ENCODE results near the gene CACNG5.
"Not testable (repeated sequence)": the region's sequence is repeated elsewhere in the genome, so short reads cannot be mapped to it uniquely, and the experiment has no call there.

CACNG5 gene

DNA sequence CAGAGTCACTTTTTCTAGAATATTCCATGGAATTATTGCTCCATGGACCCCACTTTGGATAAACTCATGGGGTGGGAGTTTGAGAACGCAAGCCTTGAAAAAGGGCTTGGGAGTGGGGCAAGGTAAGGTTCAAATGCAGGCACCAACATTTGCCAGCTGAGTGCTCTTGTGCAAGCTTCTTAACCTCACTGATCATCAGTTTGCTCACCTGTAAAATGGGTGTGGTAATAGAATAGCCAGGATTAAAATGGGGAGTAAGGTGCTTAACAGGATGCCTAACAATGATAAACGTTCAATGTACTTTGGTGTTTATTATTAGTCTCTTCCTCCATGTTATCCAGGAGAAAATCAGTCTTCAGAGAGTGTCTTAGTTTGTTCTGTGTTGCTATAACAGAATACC, 39.0 kb downstream of the CACNG5 start:
- Histone ChIP-seq H3K9me3 (ENCODE audit: low read length) (peaks cover 2% of the 10 kb centered on the region), H3K27me3 (ENCODE audit: insufficient read depth, low read length) (peaks cover 2% of the 10 kb centered on the region)

GRCh38 chr17:66884931-66885330, 50.0 kb downstream of the CACNG5 start:
- Histone ChIP-seq H3K4me1 (ENCODE audit: insufficient read depth, low read length) (no peaks in the 10 kb centered on the region), H3K36me3 (ENCODE audit: insufficient read depth, low read length) (no peaks in the 10 kb centered on the region), H3K9me3 (ENCODE audit: low read length) (peaks cover 4% of the 10 kb centered on the region), H3K4me3 (ENCODE audit: low read length) (no peak overlapping the region), H2AFZ (ENCODE audit: low read depth, low read length) (no peak overlapping the region), H3K27me3 (ENCODE audit: insufficient read depth, low read length) (peaks cover 3% of the 10 kb centered on the region)

More for the DNA sequence above, 39.0 kb downstream of the CACNG5 start:
- no peaks in the 10 kb centered on the region for H3K36me3 ChIP-seq (ENCODE audit: insufficient read depth, low read length)
- H2AFZ ChIP-seq (ENCODE audit: low read depth, low read length): no peak overlapping the region
- H3K4me1 ChIP-seq (ENCODE audit: insufficient read depth, low read length): no peaks in the 10 kb centered on the region
- H3K4me3 ChIP-seq (ENCODE audit: low read length): no peak overlapping the region

DNA sequence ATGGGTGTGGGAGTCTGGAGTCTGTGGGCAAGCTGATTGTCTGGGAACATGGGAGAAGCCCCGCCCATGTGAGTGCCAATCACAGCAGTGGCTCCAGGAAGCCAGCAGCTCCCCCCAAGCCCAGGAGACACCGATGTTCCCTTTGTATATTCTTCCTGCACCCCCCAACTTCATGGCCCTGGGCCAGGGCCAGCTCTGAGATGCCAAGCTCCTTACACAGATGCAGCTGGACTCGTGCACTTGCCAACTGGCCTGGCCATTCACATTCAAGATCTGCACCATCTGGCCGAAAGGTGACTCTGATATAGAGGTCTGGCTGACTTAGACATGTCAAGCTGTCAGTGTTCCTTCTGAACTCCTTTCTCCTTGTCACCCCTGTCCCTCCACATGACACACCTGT, 50.5 kb downstream of the CACNG5 start:
- Histone ChIP-seq H3K4me1 (ENCODE audit: insufficient read depth, low read length) (no peaks in the 10 kb centered on the region), H3K9me3 (ENCODE audit: low read length) (peaks cover 2% of the 10 kb centered on the region), H3K36me3 (ENCODE audit: insufficient read depth, low read length) (no peaks in the 10 kb centered on the region), H2AFZ (ENCODE audit: low read depth, low read length) (no peak overlapping the region), H3K4me3 (ENCODE audit: low read length) (no peak overlapping the region), H3K27me3 (ENCODE audit: insufficient read depth, low read length) (peaks cover 3% of the 10 kb centered on the region)

DNA sequence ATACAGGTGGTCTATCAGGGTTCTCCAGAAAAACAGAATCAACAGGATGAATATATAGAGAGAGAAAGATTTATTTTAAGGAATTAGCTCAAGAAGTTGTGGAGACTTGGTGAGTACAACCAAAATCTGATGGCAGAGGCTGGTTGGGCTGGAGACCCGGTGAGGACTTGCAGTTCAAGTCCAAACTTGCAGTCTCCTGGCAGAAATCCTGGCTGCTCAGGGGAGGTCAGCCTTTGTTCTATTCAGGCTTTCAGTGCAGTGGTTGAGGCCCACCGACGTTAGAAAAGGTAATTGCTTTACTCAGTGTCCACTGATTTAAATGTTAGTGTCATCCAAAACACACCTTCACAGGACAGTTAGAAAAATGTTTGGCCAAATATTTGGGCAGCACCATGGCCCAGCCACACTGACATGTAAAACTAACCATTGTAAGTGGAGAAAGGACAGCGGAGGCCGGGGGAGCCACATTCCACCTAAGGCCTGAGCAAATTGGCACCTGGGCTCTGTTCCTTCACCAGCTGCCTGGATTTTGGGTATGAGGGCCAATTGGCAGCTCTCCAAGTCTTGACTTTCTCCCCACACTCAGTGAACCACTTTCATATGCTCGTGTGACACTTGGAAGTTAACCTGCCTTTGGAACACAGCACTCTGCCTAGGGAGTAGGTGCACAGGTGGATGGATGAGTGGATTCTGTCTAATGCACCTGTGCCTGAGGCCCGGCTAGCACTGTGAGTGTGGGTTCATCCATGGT, 54.7 kb downstream of the CACNG5 start:
- Histone ChIP-seq H3K4me1 (ENCODE audit: insufficient read depth, low read length) (peaks cover 5% of the 10 kb centered on the region), H3K36me3 (ENCODE audit: insufficient read depth, low read length) (no peaks in the 10 kb centered on the region), H3K27me3 (ENCODE audit: insufficient read depth, low read length) (no peaks in the 10 kb centered on the region), H3K4me3 (ENCODE audit: low read length) (no peak overlapping the region), H2AFZ (ENCODE audit: low read depth, low read length) (no peak overlapping the region), H3K9me3 (ENCODE audit: low read length) (no peaks in the 10 kb centered on the region)

- no peaks in the 10 kb centered on the region for H3K27me3 ChIP-seq (ENCODE audit: insufficient read depth, low read length)
- no peaks in the 10 kb centered on the region for H3K36me3 ChIP-seq (ENCODE audit: insufficient read depth, low read length)
- no peak overlapping the region for H3K4me3 ChIP-seq (ENCODE audit: low read length)
- H2AFZ ChIP-seq (ENCODE audit: low read depth, low read length): no peak overlapping the region
- H3K4me1 ChIP-seq (ENCODE audit: insufficient read depth, low read length): peaks cover 5% of the 10 kb centered on the region
- no peaks in the 10 kb centered on the region for H3K9me3 ChIP-seq (ENCODE audit: low read length)
These were observed 57.3 kb downstream of the CACNG5 start for GRCh38 chr17:66892246-66892645.

DNA sequence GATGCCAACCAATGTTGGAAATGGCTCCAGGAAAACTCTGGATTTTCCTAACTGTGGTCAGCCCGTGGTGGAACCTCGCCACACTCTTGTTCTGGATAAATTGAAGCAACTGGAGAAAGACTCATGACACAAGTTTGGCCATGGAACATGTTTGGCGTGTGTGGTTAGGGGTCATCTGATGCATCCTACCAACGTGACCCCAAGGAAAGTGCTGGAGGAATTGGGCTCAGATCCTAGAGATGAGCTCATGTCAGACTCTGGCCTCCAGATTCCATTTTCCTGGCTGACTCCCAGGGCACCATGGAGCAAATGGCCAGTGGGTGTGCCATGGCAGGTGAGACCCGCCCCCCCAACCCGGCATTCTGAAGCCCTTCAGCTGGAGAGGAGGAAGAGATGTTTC, 58.5 kb downstream of the CACNG5 start:
- Histone ChIP-seq H3K4me3 (ENCODE audit: low read length) (no peak overlapping the region), H2AFZ (ENCODE audit: low read depth, low read length) (no peak overlapping the region), H3K4me1 (ENCODE audit: insufficient read depth, low read length) (peaks cover 5% of the 10 kb centered on the region), H3K9me3 (ENCODE audit: low read length) (no peaks in the 10 kb centered on the region), H3K36me3 (ENCODE audit: insufficient read depth, low read length) (no peaks in the 10 kb centered on the region), H3K27me3 (ENCODE audit: insufficient read depth, low read length) (no peaks in the 10 kb centered on the region)

GRCh38 chr17:66893863-66894262, 58.9 kb downstream of the CACNG5 start:
- H3K4me1 ChIP-seq (ENCODE audit: insufficient read depth, low read length): peaks cover 5% of the 10 kb centered on the region
- H3K9me3 ChIP-seq (ENCODE audit: low read length): no peaks in the 10 kb centered on the region
- H3K27me3 ChIP-seq (ENCODE audit: insufficient read depth, low read length): no peaks in the 10 kb centered on the region
- H3K36me3 ChIP-seq (ENCODE audit: insufficient read depth, low read length): no peaks in the 10 kb centered on the region
- H2AFZ ChIP-seq (ENCODE audit: low read depth, low read length): no peak overlapping the region
- H3K4me3 ChIP-seq (ENCODE audit: low read length): no peak overlapping the region

- no peaks in the 10 kb centered on the region for H3K36me3 ChIP-seq (ENCODE audit: insufficient read depth, low read length)
These were observed 62.2 kb downstream of the CACNG5 start for GRCh38 chr17:66897141-66897540.

GRCh38 chr17:66898536-66898935, 63.6 kb downstream of the CACNG5 start:
- Histone ChIP-seq H3K4me3 (ENCODE audit: low read length) (no peak overlapping the region), H3K36me3 (ENCODE audit: insufficient read depth, low read length) (no peaks in the 10 kb centered on the region), H3K27me3 (ENCODE audit: insufficient read depth, low read length) (no peaks in the 10 kb centered on the region), H2AFZ (ENCODE audit: low read depth, low read length) (no peak overlapping the region), H3K9me3 (ENCODE audit: low read length) (no peaks in the 10 kb centered on the region), H3K4me1 (ENCODE audit: insufficient read depth, low read length) (peaks cover 6% of the 10 kb centered on the region)

More at GRCh38 chr17:66897141-66897540, 62.2 kb downstream of the CACNG5 start:
- Histone ChIP-seq H3K27me3 (ENCODE audit: insufficient read depth, low read length) (no peaks in the 10 kb centered on the region), H3K9me3 (ENCODE audit: low read length) (no peaks in the 10 kb centered on the region), H2AFZ (ENCODE audit: low read depth, low read length) (no peak overlapping the region), H3K4me1 (ENCODE audit: insufficient read depth, low read length) (peaks cover 7% of the 10 kb centered on the region), H3K4me3 (ENCODE audit: low read length) (no peak overlapping the region)

DNA sequence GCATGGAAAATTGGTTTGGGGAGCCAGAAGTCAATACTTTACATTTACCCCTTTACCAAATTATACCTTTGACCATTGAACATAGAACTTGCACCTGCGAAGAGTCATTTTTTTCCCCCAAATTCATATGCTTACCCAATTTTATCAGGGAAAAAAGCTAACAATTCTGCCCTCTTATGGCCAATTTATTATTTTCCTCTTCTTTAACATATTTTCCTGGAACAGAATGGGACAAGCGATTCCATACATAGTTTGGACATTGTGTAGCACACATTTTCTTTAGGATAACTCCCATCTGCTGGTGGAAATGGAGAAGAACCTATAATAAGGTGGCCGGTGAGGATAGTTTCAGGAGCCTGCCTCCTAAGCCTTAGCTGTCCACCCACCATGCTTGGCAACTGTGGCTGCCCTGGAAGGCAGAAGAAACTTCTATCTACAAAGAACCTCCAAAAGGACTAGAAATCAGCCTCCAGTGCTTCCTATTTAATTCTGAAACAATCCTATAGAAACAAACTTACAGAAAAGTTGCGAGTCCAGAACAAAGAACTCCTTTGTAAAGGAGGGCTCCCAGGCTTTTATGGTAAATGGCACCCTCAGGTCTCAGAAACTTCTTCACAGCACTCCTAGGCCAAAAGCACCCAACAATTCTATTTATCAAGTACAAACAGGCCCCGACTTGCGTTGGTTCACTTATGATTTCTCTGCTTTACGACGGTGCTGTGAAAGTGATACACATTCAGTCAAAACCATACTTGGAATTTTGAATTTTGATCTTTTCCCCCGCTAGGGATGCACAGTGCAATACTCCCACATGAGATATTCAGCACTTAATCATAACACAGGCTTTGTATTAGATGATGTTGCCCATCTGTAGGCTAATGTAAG, 65.5 kb downstream of the CACNG5 start:
- H3K27me3 ChIP-seq (ENCODE audit: insufficient read depth, low read length): no peaks in the 10 kb centered on the region
- H3K4me1 ChIP-seq (ENCODE audit: insufficient read depth, low read length): peaks cover 6% of the 10 kb centered on the region
- H3K4me3 ChIP-seq (ENCODE audit: low read length): no peak overlapping the region
- no peaks in the 10 kb centered on the region for H3K36me3 ChIP-seq (ENCODE audit: insufficient read depth, low read length)
- H3K9me3 ChIP-seq (ENCODE audit: low read length): no peaks in the 10 kb centered on the region
- H2AFZ ChIP-seq (ENCODE audit: low read depth, low read length): no peak overlapping the region

GRCh38 chr17:66903296-66903695, 68.4 kb downstream of the CACNG5 start:
- not testable (repeated sequence) for H3K4me3 ChIP-seq (ENCODE audit: low read length); H3K4me1 ChIP-seq (ENCODE audit: insufficient read depth, low read length); H3K27me3 ChIP-seq (ENCODE audit: insufficient read depth, low read length); H3K9me3 ChIP-seq (ENCODE audit: low read length); H3K36me3 ChIP-seq (ENCODE audit: insufficient read depth, low read length); H2AFZ ChIP-seq (ENCODE audit: low read depth, low read length)

DNA sequence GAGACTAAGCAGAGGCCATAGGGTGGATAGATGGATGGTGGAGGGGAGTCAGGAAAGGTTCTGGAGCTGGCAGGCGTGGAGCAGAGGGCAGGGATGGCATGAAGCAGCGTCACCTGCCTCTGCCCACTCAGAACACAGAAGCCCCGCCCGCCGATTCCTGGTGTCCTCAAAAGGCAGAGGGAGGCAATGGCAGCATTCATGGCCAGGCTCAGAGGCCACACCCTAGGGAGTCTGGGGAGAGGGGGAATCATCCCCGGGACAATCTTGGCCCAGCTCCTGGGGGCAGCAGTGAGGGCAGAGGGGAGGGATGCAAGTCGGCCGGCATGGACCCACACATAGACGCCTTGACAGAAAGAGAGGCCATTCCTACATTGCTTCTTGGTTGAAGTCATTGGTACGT, 68.9 kb downstream of the CACNG5 start:
- H3K4me3 ChIP-seq (ENCODE audit: low read length): no peak overlapping the region
- peaks cover 6% of the 10 kb centered on the region for H3K4me1 ChIP-seq (ENCODE audit: insufficient read depth, low read length)
- no peak overlapping the region for H2AFZ ChIP-seq (ENCODE audit: low read depth, low read length)
- peaks cover 3% of the 10 kb centered on the region for H3K27me3 ChIP-seq (ENCODE audit: insufficient read depth, low read length)
- H3K9me3 ChIP-seq (ENCODE audit: low read length): no peaks in the 10 kb centered on the region
- H3K36me3 ChIP-seq (ENCODE audit: insufficient read depth, low read length): no peaks in the 10 kb centered on the region

- no peak overlapping the region for H3K4me3 ChIP-seq (ENCODE audit: low read length)
- no peak overlapping the region for H2AFZ ChIP-seq (ENCODE audit: low read depth, low read length)
- peaks cover 4% of the 10 kb centered on the region for H3K27me3 ChIP-seq (ENCODE audit: insufficient read depth, low read length)
- H3K9me3 ChIP-seq (ENCODE audit: low read length): no peaks in the 10 kb centered on the region
- H3K36me3 ChIP-seq (ENCODE audit: insufficient read depth, low read length): no peaks in the 10 kb centered on the region
- H3K4me1 ChIP-seq (ENCODE audit: insufficient read depth, low read length): peaks cover 9% of the 10 kb centered on the region
These were observed 70.1 kb downstream of the CACNG5 start for GRCh38 chr17:66904760-66905624.
